ENCODE data around the gene MCF2L2.

Gene MCF2L2

GRCh38 chr3:183392186-183393034, 36.0 kb downstream of the MCF2L2 start:
- no peak for DNase-seq (ENCODE audit: low spot score)
- POLR2A ChIA-PET (ENCODE audit: low non-redundant PET), result no interaction called here
- CTCF ChIA-PET, result interaction anchor here (0.6 to 1.3 kb wide), 3 partner anchors 10 to 208 kb away, joined by 3 to 4 read pairs (median 3); no protein-coding TSS in a partner anchor
- TF ChIP-seq CTCF (conservative IDR thresholded peaks at IDR 0.05; ENCODE audit: low read depth), result no peak
- no peak overlapping the region for H3K27ac ChIP-seq

DNA sequence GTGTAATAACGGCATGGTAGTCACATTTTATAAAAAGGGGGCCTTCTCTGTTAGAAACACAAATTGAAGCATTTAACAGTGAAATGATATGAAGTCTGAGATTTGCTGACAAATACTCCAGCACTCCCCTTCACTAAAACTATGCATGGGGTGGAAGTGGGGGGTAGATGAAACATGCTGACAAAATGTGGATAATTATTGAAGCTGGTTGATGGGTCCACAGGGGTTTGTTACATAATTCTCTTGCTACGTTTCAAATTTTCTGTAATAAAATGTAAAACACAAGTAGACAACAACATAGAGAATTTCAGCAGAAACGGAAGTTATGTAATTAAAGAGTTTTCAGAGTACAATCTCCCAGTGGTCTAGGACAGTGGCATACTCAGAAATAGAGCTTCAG, 37.0 kb downstream of the MCF2L2 start:
- POLR2A ChIA-PET (ENCODE audit: low non-redundant PET), result no interaction called here
- CTCF ChIA-PET, result interaction anchor here (0.6 to 1.3 kb wide), 4 partner anchors 9 to 350 kb away, joined by 3 to 4 read pairs (median 3); no protein-coding TSS in a partner anchor
- no peak for TF ChIP-seq CTCF (conservative IDR thresholded peaks at IDR 0.05; ENCODE audit: low read depth)

GRCh38 chr3:183390844-183391243, 37.6 kb downstream of the MCF2L2 start:
- H3K27ac ChIP-seq, result no peak overlapping the region
- POLR2A ChIA-PET (ENCODE audit: low non-redundant PET), result no interaction called here
- CTCF ChIA-PET, result interaction anchor here (0.6 to 1.3 kb wide), 2 partner anchors 206 to 349 kb away, joined by 3 read pairs; no protein-coding TSS in a partner anchor

More for the DNA sequence above, 37.0 kb downstream of the MCF2L2 start:
- no peak for DNase-seq (ENCODE audit: low spot score)
- no peak overlapping the region for H3K27ac ChIP-seq

GRCh38 chr3:183388213-183388895, 40.1 kb downstream of the MCF2L2 start:
- TF ChIP-seq CTCF (conservative IDR thresholded peaks at IDR 0.05; ENCODE audit: low read depth), result no peak
- H3K27ac ChIP-seq, result no peak overlapping the region
- ChIA-PET CTCF (interaction anchor here (1.1 kb wide), 1 partner anchor 204 kb away, joined by 3 read pairs; no protein-coding TSS in a partner anchor), POLR2A (ENCODE audit: low non-redundant PET) (no interaction called here)
- no peak for DNase-seq (ENCODE audit: low spot score)

More at GRCh38 chr3:183390844-183391243, 37.6 kb downstream of the MCF2L2 start:
- DNase-seq (ENCODE audit: low spot score), result no peak
- TF ChIP-seq CTCF (conservative IDR thresholded peaks at IDR 0.05; ENCODE audit: low read depth), result no peak

- no peak overlapping the region for H3K27ac ChIP-seq
- TF ChIP-seq CTCF (conservative IDR thresholded peaks at IDR 0.05; ENCODE audit: low read depth), result no peak
- POLR2A ChIA-PET (ENCODE audit: low non-redundant PET), result no interaction called here
- CTCF ChIA-PET, result interaction anchor here (1.1 kb wide), 1 partner anchor 203 kb away, joined by 3 read pairs; no protein-coding TSS in a partner anchor
- DNase-seq (ENCODE audit: low spot score), result no peak
Observed at GRCh38 chr3:183387797-183388196, 40.6 kb downstream of the MCF2L2 start.

DNA sequence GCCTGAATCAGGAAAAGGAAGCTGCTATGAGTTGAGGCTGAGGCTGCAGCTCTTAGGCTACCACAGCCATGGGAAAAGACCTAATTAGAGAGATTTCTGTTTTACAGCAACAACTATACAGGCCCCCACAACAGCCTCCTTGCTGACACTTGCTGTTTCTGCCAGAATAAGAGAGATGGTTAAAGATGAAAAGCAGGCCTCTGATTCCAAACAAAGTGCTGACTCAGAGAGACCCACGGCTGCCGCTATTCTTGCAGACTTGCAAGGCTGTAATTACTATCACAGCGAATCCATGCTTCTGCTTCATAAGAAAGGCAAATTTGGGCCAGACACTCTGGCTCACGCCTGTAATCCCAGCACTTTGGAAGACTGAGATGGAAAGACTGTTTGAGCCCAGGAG, 41.8 kb downstream of the MCF2L2 start:
- CTCF ChIA-PET, result interaction anchor here (0.7 to 2.3 kb wide), 4 partner anchors 131 to 243 kb away, joined by 3 to 25 read pairs (median 4); no protein-coding TSS in a partner anchor
- H3K27ac ChIP-seq, result no peak overlapping the region
- no peak for TF ChIP-seq CTCF (conservative IDR thresholded peaks at IDR 0.05; ENCODE audit: low read depth)
- POLR2A ChIA-PET (ENCODE audit: low non-redundant PET), result no interaction called here
- no peak for DNase-seq (ENCODE audit: low spot score)

Measured in RWPE1 (cell line).